ENCODE data around the gene RASA2.

The RASA2 gene

GRCh38 chr3:141444586-141445285 lies 42.1 kb upstream of the RASA2 start:
- no peaks in the 10 kb centered on the region for H3K9me2 ChIP-seq (replicated peaks; ENCODE audit: low read depth, low read length)
- H3K9ac ChIP-seq (ENCODE audit: low read depth, low read length, poor library complexity, severe bottlenecking): no peak overlapping the region
- no peak overlapping the region for H3K4me2 ChIP-seq (ENCODE audit: low read depth, low read length, poor library complexity, severe bottlenecking)
- no peaks in the 10 kb centered on the region for H3F3A ChIP-seq (ENCODE audit: low read depth)
- no peaks in the 10 kb centered on the region for H3K27me3 ChIP-seq (ENCODE audit: insufficient read depth, low read length, poor library complexity, severe bottlenecking)
- no peaks in the 10 kb centered on the region for H3K79me2 ChIP-seq (ENCODE audit: insufficient read depth, low read length)
- H4K20me1 ChIP-seq (ENCODE audit: insufficient read depth, low read length, poor library complexity, severe bottlenecking): no peaks in the 10 kb centered on the region
- H3K4me3 ChIP-seq (ENCODE audit: low read length, poor library complexity, severe bottlenecking): no peak overlapping the region
- no peaks in the 10 kb centered on the region for H3K4me1 ChIP-seq (ENCODE audit: insufficient read depth, low read length, poor library complexity, severe bottlenecking)
- H3K36me3 ChIP-seq (ENCODE audit: insufficient read depth, low read length): no peaks in the 10 kb centered on the region
- no peak for TF ChIP-seq CTCF (conservative IDR thresholded peaks at IDR 0.05; ENCODE audit: low read length)
- TF ChIP-seq EZH2phosphoT487 (IDR thresholded peaks at IDR 0.05; ENCODE audit: borderline replicate concordance): no peak
- H3K9me3 ChIP-seq (ENCODE audit: insufficient read depth, low read depth, low read length): no peaks in the 10 kb centered on the region
- H2AFZ ChIP-seq (ENCODE audit: low read length): no peak overlapping the region

GRCh38 chr3:141445990-141446389 lies 40.8 kb upstream of the RASA2 start:
- H4K20me1 ChIP-seq (ENCODE audit: insufficient read depth, low read length, poor library complexity, severe bottlenecking): no peaks in the 10 kb centered on the region
- H3K27me3 ChIP-seq (ENCODE audit: insufficient read depth, low read length, poor library complexity, severe bottlenecking): no peaks in the 10 kb centered on the region
- no peak overlapping the region for H3K4me2 ChIP-seq (ENCODE audit: low read depth, low read length, poor library complexity, severe bottlenecking)
- H3K9me3 ChIP-seq (ENCODE audit: insufficient read depth, low read depth, low read length): no peaks in the 10 kb centered on the region
- TF ChIP-seq CTCF (conservative IDR thresholded peaks at IDR 0.05; ENCODE audit: low read length) (no peak), EZH2phosphoT487 (IDR thresholded peaks at IDR 0.05; ENCODE audit: borderline replicate concordance) (no peak)
- no peaks in the 10 kb centered on the region for H3K36me3 ChIP-seq (ENCODE audit: insufficient read depth, low read length)
- H3F3A ChIP-seq (ENCODE audit: low read depth): no peaks in the 10 kb centered on the region
- H3K9ac ChIP-seq (ENCODE audit: low read depth, low read length, poor library complexity, severe bottlenecking): no peak overlapping the region
- H3K79me2 ChIP-seq (ENCODE audit: insufficient read depth, low read length): no peaks in the 10 kb centered on the region
- no peak overlapping the region for H3K4me3 ChIP-seq (ENCODE audit: low read length, poor library complexity, severe bottlenecking)
- no peak overlapping the region for H2AFZ ChIP-seq (ENCODE audit: low read length)
- H3K4me1 ChIP-seq (ENCODE audit: insufficient read depth, low read length, poor library complexity, severe bottlenecking): no peaks in the 10 kb centered on the region
- H3K9me2 ChIP-seq (replicated peaks; ENCODE audit: low read depth, low read length): no peaks in the 10 kb centered on the region

- peaks cover under 1% of the 10 kb centered on the region for H3K4me1 ChIP-seq (ENCODE audit: insufficient read depth, low read length, poor library complexity, severe bottlenecking)
- H3K4me3 ChIP-seq (ENCODE audit: low read length, poor library complexity, severe bottlenecking): no peak overlapping the region
- H2AFZ ChIP-seq (ENCODE audit: low read length): no peak overlapping the region
- H3K9me3 ChIP-seq (ENCODE audit: insufficient read depth, low read depth, low read length): no peaks in the 10 kb centered on the region
- no peak overlapping the region for H3K4me2 ChIP-seq (ENCODE audit: low read depth, low read length, poor library complexity, severe bottlenecking)
- H3K36me3 ChIP-seq (ENCODE audit: insufficient read depth, low read length): no peaks in the 10 kb centered on the region
- H3K9me2 ChIP-seq (replicated peaks; ENCODE audit: low read depth, low read length): no peaks in the 10 kb centered on the region
- no peak for TF ChIP-seq CTCF (conservative IDR thresholded peaks at IDR 0.05; ENCODE audit: low read length)
- no peak for TF ChIP-seq EZH2phosphoT487 (IDR thresholded peaks at IDR 0.05; ENCODE audit: borderline replicate concordance)
- no peaks in the 10 kb centered on the region for H3F3A ChIP-seq (ENCODE audit: low read depth)
- no peaks in the 10 kb centered on the region for H3K79me2 ChIP-seq (ENCODE audit: insufficient read depth, low read length)
- no peaks in the 10 kb centered on the region for H3K27me3 ChIP-seq (ENCODE audit: insufficient read depth, low read length, poor library complexity, severe bottlenecking)
- no peak overlapping the region for H3K9ac ChIP-seq (ENCODE audit: low read depth, low read length, poor library complexity, severe bottlenecking)
- H4K20me1 ChIP-seq (ENCODE audit: insufficient read depth, low read length, poor library complexity, severe bottlenecking): no peaks in the 10 kb centered on the region
Measured at GRCh38 chr3:141446737-141447136, 40.1 kb upstream of the RASA2 start.
